SU-DHL-6 (cell line): ENCODE results near the gene SMAD6.

Experiments used
- H2AFZ ChIP-seq: fragments of 200-600 bp; sonication (generic); 2 replicates; pipeline ENCODE4 v1.6.1; 2014; ENCODE audit warnings: low read depth, mild to moderate bottlenecking, moderate library complexity, mixed read lengths, antibody characterized with exemption, low read length; ENCODE audit not compliant: severe bottlenecking
- H3F3A ChIP-seq: fragments of 200-600 bp; shearing (Covaris generic); 2 replicates; pipeline ENCODE4 v1.6.0; 2016; ENCODE audit warnings: antibody characterized with exemption, mild to moderate bottlenecking; ENCODE audit not compliant: insufficient read depth
- H3K27ac ChIP-seq: fragments of 200-600 bp; sonication (generic); 2 replicates; pipeline ENCODE4 v1.5.1; 2016; ENCODE audit warnings: low read depth, mild to moderate bottlenecking, low read length, moderate library complexity, mixed read lengths
- H3K27me3 ChIP-seq: fragments of 200-600 bp; sonication (generic), shearing (Covaris generic); 2 replicates; pipeline ENCODE4 v1.6.0; 2014; ENCODE audit warnings: mild to moderate bottlenecking, low read length
- H3K36me3 ChIP-seq: fragments of 200-600 bp; sonication (generic); 2 replicates; pipeline ENCODE4 v1.6.1; 2014; ENCODE audit warnings: mild to moderate bottlenecking, low read length, mixed read lengths
- H3K4me2 ChIP-seq: fragments of 300-600, 200-600 bp; shearing (Covaris generic), sonication (generic); 2 replicates; pipeline ENCODE4 v1.6.0; 2014; ENCODE audit warnings: low read length, low read depth, mild to moderate bottlenecking; ENCODE audit not compliant: poor library complexity, severe bottlenecking
- H3K4me3 ChIP-seq: fragments of 200-600 bp; sonication (generic); 2 replicates; pipeline ENCODE4 v1.5.1; 2014; ENCODE audit warnings: antibody characterized with exemption, low read length, mild to moderate bottlenecking, mixed read lengths; ENCODE audit not compliant: insufficient read depth, poor library complexity, severe bottlenecking
- H3K79me2 ChIP-seq: fragments of 200-600 bp; sonication (generic); 2 replicates; pipeline ENCODE4 v1.6.1; 2014; ENCODE audit warnings: mild to moderate bottlenecking, low read length, moderate library complexity; ENCODE audit not compliant: insufficient read depth
- H3K9ac ChIP-seq: fragments of 200-600 bp; sonication (generic); 2 replicates; pipeline ENCODE4 v1.7.0; 2014; ENCODE audit warnings: mild to moderate bottlenecking, low read length
- H3K9me2 ChIP-seq: fragments of 200-600 bp; sonication (generic); replicated peaks from 2 replicates; pipeline ENCODE4 v1.6.1; 2014; ENCODE audit warnings: low read length; ENCODE audit not compliant: insufficient read depth
- H3K9me3 ChIP-seq: fragments of 200-600 bp; sonication (generic); 2 replicates; pipeline ENCODE4 v1.6.1; 2014; ENCODE audit warnings: low read length, mixed read lengths; ENCODE audit not compliant: insufficient read depth
- H4K20me1 ChIP-seq: fragments of 200-600 bp; sonication (generic); 2 replicates; pipeline ENCODE4 v1.6.1; 2014; ENCODE audit warnings: low read depth, mild to moderate bottlenecking, antibody characterized with exemption, low read length, moderate library complexity, mixed read lengths
- EZH2phosphoT487 ChIP-seq: fragments of 200-600 bp; sonication (generic), shearing (Covaris generic); conservative IDR thresholded peaks from 2 replicates; pipeline ENCODE4 v1.6.1; 2018; ENCODE audit warnings: mild to moderate bottlenecking, antibody characterized with exemption, low read length, moderate library complexity, mixed read lengths
- TF ChIP-seq, protein P1 (sequence below): fragments of 200-600 bp; sonication (generic); IDR thresholded peaks from one replicate; pipeline ENCODE4 v1.5.1; 2017; ENCODE audit warnings: antibody characterized with exemption, mild to moderate bottlenecking, low read length, moderate library complexity; ENCODE audit not compliant: insufficient read depth, poor library complexity, severe bottlenecking

The SMAD6 gene

GRCh38 chr15:66758844-66759243, 56.8 kb downstream of the SMAD6 start:
- Histone ChIP-seq H3K9ac (no peak overlapping the region), H3F3A (no peaks in the 10 kb centered on the region), H3K9me3 (peaks cover 3% of the 10 kb centered on the region; the same call in 1 of the 2 replicates), H3K4me3 (no peak overlapping the region), H3K27me3 (no peaks in the 10 kb centered on the region), H2AFZ (no peak overlapping the region), H3K27ac (no peak overlapping the region), H3K36me3 (no peaks in the 10 kb centered on the region), H3K4me2 (no peak overlapping the region), H4K20me1 (no peaks in the 10 kb centered on the region), H3K9me2 (no peaks in the 10 kb centered on the region), H3K79me2 (no peaks in the 10 kb centered on the region)
- TF ChIP-seq EZH2phosphoT487: no peak
- TF ChIP-seq, protein P1, sequence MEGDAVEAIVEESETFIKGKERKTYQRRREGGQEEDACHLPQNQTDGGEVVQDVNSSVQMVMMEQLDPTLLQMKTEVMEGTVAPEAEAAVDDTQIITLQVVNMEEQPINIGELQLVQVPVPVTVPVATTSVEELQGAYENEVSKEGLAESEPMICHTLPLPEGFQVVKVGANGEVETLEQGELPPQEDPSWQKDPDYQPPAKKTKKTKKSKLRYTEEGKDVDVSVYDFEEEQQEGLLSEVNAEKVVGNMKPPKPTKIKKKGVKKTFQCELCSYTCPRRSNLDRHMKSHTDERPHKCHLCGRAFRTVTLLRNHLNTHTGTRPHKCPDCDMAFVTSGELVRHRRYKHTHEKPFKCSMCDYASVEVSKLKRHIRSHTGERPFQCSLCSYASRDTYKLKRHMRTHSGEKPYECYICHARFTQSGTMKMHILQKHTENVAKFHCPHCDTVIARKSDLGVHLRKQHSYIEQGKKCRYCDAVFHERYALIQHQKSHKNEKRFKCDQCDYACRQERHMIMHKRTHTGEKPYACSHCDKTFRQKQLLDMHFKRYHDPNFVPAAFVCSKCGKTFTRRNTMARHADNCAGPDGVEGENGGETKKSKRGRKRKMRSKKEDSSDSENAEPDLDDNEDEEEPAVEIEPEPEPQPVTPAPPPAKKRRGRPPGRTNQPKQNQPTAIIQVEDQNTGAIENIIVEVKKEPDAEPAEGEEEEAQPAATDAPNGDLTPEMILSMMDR: no peak

DNA sequence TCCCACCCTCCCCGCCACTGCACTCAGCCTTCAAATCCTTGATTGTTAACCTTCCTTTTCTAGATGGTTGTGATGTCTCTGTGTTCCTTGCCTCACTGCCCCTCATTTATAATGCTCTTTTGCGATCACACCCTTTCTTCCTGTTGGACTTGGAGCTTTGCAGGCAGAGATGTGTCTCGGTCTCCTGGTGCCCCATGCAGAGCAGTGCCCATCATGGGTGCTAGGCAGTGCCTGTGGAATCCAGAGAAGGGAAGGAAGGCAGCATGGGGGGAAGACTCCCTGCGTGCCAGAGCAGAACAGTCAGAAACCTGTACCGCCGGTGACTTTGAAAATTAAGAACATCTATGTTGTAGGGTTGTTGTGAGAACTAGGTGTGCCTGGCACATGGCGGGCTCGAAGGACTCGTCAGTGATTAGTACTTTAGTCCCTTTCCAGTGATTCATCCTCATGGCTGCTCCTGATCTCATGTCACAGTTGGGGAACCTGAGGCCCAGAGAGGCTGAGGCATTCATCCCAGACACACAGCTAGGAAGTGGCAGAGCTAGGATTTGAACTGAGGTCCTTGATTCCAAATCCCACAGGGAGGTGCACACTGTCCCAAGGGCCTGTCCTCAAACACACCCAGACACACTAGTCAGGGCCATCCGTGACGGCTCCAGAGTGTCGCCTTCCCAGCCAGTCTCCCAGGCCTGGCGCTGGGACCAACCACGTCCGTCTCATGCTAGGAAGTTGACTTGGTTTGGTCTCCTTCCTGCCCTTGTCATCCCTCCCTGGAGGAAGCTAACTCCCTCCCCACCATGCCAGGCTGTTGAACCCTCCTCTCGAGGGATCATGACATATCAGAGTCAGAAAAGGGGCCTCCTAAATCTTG, 58.3 kb downstream of the SMAD6 start:
- no peak overlapping the region for H3K4me2 ChIP-seq
- H3K9ac ChIP-seq: no peak overlapping the region
- no peak overlapping the region for H3K4me3 ChIP-seq
- H3F3A ChIP-seq: no peaks in the 10 kb centered on the region
- H3K36me3 ChIP-seq: no peaks in the 10 kb centered on the region
- TF ChIP-seq EZH2phosphoT487: no peak
- TF ChIP-seq, protein P1: no peak
- no peaks in the 10 kb centered on the region for H3K79me2 ChIP-seq
- no peaks in the 10 kb centered on the region; the same call in 1 of the 2 replicates for H3K9me3 ChIP-seq
- H4K20me1 ChIP-seq: no peaks in the 10 kb centered on the region
- H3K27me3 ChIP-seq: no peaks in the 10 kb centered on the region
- H2AFZ ChIP-seq: no peak overlapping the region
- H3K27ac ChIP-seq: no peak overlapping the region
- no peaks in the 10 kb centered on the region for H3K9me2 ChIP-seq

DNA sequence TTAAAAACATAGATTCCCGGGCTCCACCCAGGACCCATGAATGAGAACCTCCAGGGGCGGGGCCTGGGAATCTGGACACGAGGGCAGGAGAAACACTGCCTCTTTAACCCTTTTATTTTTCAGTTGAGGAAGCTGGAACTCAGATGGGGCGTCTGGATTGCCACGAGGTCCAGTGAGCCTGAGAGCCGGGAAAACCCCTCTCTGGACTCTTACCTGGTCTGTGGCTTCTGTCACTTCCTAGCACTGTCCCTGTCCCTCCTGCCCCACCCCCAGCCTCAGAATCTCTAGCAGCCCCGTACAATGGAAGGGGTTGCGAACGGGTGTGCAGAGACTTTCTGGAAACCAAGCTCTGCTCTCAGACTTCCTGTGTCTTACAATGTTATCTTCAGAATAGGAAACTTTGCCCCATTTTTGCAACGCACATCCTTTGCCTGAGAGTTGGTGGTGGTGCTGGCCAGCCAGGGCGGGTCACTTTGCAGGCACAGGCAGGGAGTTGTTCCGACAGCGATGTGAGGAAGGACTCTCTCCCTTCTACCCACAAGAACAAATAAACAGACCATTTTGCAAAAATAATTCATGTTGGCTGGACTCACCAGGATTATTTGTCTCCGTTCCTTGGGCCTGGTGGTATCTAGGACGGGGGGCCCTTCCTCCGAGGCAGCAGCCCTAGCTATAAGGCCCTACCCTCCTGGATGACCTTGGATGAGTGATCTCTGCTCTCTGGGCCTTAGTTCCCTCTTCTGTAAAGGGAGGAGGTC, 59.1 kb downstream of the SMAD6 start:
- H2AFZ ChIP-seq: no peak overlapping the region
- H3K27ac ChIP-seq: no peak overlapping the region
- H3K36me3 ChIP-seq: no peaks in the 10 kb centered on the region
- H3K9me3 ChIP-seq: no peaks in the 10 kb centered on the region
- no peak overlapping the region for H3K9ac ChIP-seq
- no peaks in the 10 kb centered on the region for H4K20me1 ChIP-seq
- no peaks in the 10 kb centered on the region for H3K9me2 ChIP-seq
- H3K4me3 ChIP-seq: no peak overlapping the region
- no peak for TF ChIP-seq EZH2phosphoT487
- H3F3A ChIP-seq: no peaks in the 10 kb centered on the region
- no peaks in the 10 kb centered on the region for H3K27me3 ChIP-seq
- H3K79me2 ChIP-seq: no peaks in the 10 kb centered on the region
- no peak overlapping the region for H3K4me2 ChIP-seq
